Breast epithelium (tissue), 3 donors: ENCODE data around the gene MED20.

ENCODE experiments used
- POLR2AphosphoS5 ChIP-seq, 3 donors: sonication (generic); formaldehyde crosslinking; IDR thresholded peaks; one replicate each; pipeline ENCODE4 v1.6.1; 2017; ENCODE audit warnings: antibody characterized with exemption in 3 of 3
- TF ChIP-seq, protein P1 (sequence below), 3 donors: fragments of 450-650 bp; IDR thresholded peaks; one replicate each; pipeline ENCODE4 v1.5.1; 2016 to 2017; ENCODE audit warnings: antibody characterized with exemption in 3 of 3, mild to moderate bottlenecking in 3 of 3, moderate library complexity in 3 of 3

DNA sequence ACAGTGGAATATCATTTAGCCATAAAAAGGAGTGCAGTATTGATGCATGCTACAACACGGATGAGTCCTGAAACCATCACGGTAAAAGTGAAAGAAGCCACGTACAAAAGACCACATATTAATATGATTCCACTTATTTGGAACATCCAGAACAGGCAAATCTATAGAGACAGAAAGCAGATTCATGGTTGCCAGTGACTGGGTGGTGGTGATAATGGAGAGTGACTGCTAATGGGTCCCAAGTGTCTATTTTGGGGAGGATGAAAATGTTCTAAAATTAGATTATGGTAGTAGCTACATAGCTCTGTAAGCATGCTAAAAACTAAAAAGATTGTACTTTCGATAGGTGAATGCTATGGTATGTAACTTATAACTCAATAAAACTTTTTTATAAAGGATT is 39.1 kb upstream of the MED20 start:
- TF ChIP-seq, protein P1, sequence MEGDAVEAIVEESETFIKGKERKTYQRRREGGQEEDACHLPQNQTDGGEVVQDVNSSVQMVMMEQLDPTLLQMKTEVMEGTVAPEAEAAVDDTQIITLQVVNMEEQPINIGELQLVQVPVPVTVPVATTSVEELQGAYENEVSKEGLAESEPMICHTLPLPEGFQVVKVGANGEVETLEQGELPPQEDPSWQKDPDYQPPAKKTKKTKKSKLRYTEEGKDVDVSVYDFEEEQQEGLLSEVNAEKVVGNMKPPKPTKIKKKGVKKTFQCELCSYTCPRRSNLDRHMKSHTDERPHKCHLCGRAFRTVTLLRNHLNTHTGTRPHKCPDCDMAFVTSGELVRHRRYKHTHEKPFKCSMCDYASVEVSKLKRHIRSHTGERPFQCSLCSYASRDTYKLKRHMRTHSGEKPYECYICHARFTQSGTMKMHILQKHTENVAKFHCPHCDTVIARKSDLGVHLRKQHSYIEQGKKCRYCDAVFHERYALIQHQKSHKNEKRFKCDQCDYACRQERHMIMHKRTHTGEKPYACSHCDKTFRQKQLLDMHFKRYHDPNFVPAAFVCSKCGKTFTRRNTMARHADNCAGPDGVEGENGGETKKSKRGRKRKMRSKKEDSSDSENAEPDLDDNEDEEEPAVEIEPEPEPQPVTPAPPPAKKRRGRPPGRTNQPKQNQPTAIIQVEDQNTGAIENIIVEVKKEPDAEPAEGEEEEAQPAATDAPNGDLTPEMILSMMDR (IDR thresholded peaks at IDR 0.05): no peak
- TF ChIP-seq POLR2AphosphoS5 (IDR thresholded peaks at IDR 0.05): no peak
